WTC11 (cell line): ENCODE results near the gene CCDC93. TPM values are rescaled to one million over a fixed set of nuclear protein-coding genes. Genes with fewer than 3 reads are reported as not detected.

Experiments
- ATAC-seq: fragments of 200-7000 bp; cut with Tn5 transposase; 2 replicates; pipeline ENCODE4 v1.10.0; 2021; ENCODE audit warnings: mild to moderate bottlenecking, moderate library complexity
- CTCF ChIA-PET: fragments of 300-600 bp; sonication (Branson Sonifier 250); formaldehyde crosslinking; loops from one replicate; lab custom pipeline; 2021; ENCODE audit warnings: antibody characterized with exemption; lab: Charles Lee
- POLR2A ChIA-PET: fragments of 350-600 bp; sonication (Branson Sonifier 250); formaldehyde crosslinking; loops from one replicate; lab custom pipeline; 2021; ENCODE audit warnings: antibody characterized with exemption; lab: Charles Lee
- DNase-seq: peaks from one replicate; pipeline ENCODE4 v3.0.0; 2021; ENCODE audit warnings: low spot score
- H3K27ac Mint-ChIP-seq: 2 replicates; pipeline ENCODE4 v1.8.0; 2021; ENCODE audit warnings: mixed read lengths
- H3K27me3 Mint-ChIP-seq: 2 replicates; pipeline ENCODE4 v1.8.0; 2021; ENCODE audit warnings: low read depth, mild to moderate bottlenecking, moderate library complexity, mixed read lengths
- H3K36me3 Mint-ChIP-seq: 2 replicates; pipeline ENCODE4 v1.8.0; 2021; ENCODE audit warnings: mixed read lengths
- H3K4me1 Mint-ChIP-seq: 2 replicates; pipeline ENCODE4 v1.8.0; 2022; ENCODE audit warnings: mixed read lengths
- H3K4me3 Mint-ChIP-seq: 2 replicates; pipeline ENCODE4 v1.8.0; 2021; ENCODE audit warnings: mild to moderate bottlenecking, moderate library complexity, mixed read lengths
- H3K9me3 Mint-ChIP-seq: 2 replicates; pipeline ENCODE4 v1.8.0; 2021; ENCODE audit warnings: mixed read lengths
- ETV6 ChIP-seq: sonication (generic); formaldehyde crosslinking; IDR thresholded peaks from 2 replicates; pipeline ENCODE4 v1.8.1; 2022; ENCODE audit warnings: mild to moderate bottlenecking, missing genetic modification reagents
- MXD4 ChIP-seq: fragments of 250-450 bp; sonication (Bioruptor Pico); IDR thresholded peaks from 2 replicates; pipeline ENCODE4 v1.8.0; 2021; ENCODE audit warnings: mild to moderate bottlenecking, moderate library complexity, borderline replicate concordance
- NFATC4 ChIP-seq: fragments of 250-450 bp; sonication (Bioruptor Pico); IDR thresholded peaks from 2 replicates; pipeline ENCODE4 v1.9.0; 2021; ENCODE audit warnings: mild to moderate bottlenecking
- NFE2L1 ChIP-seq: sonication (generic); formaldehyde crosslinking; IDR thresholded peaks from 2 replicates; pipeline ENCODE4 v1.8.1; 2023; ENCODE audit warnings: missing genetic modification reagents
- NR3C1 ChIP-seq: sonication (generic); formaldehyde crosslinking; conservative IDR thresholded peaks from 2 replicates; pipeline ENCODE4 v1.8.1; 2023; ENCODE audit warnings: low read depth, mild to moderate bottlenecking, missing genetic modification reagents
- OVOL2 ChIP-seq: fragments of 250-450 bp; sonication (Bioruptor Pico); IDR thresholded peaks from 2 replicates; pipeline ENCODE4 v1.9.0; 2021; ENCODE audit warnings: mild to moderate bottlenecking, borderline replicate concordance
- SP1 ChIP-seq: sonication (generic); formaldehyde crosslinking; conservative IDR thresholded peaks from 2 replicates; pipeline ENCODE4 v1.8.1; 2022; ENCODE audit warnings: missing genetic modification reagents
- TEAD4 ChIP-seq: sonication (generic); formaldehyde crosslinking; IDR thresholded peaks from 2 replicates; pipeline ENCODE4 v1.8.0; 2022; ENCODE audit warnings: mild to moderate bottlenecking, missing genetic modification reagents
- ZNF121 ChIP-seq: sonication (generic); formaldehyde crosslinking; IDR thresholded peaks from 2 replicates; pipeline ENCODE4 v1.8.0; 2023; ENCODE audit warnings: missing genetic modification reagents
- ZNF232 ChIP-seq: sonication (generic); formaldehyde crosslinking; IDR thresholded peaks from 2 replicates; pipeline ENCODE4 v1.8.0; 2022; ENCODE audit warnings: mild to moderate bottlenecking, missing genetic modification reagents
- ZNF416 ChIP-seq: fragments of 250-450 bp; sonication (Bioruptor Pico); IDR thresholded peaks from 2 replicates; pipeline ENCODE4 v1.9.0; 2021; ENCODE audit warnings: mild to moderate bottlenecking, inconsistent platforms
- total RNA-seq: library from RNA; stranded (reverse); gene quantifications from 3 replicates; pipeline ENCODE4 v1.2.3, GENCODE V29; 2021
- TF ChIP-seq, protein P1 (sequence below): fragments of 250-450 bp; sonication (Bioruptor Pico); IDR thresholded peaks from 2 replicates; pipeline ENCODE4 v1.9.0; 2021; ENCODE audit warnings: moderate library complexity, mild to moderate bottlenecking, inconsistent platforms, borderline replicate concordance
- TF ChIP-seq, protein P2 (sequence below): sonication (generic); formaldehyde crosslinking; IDR thresholded peaks from 2 replicates; pipeline ENCODE4 v1.8.1; 2023; ENCODE audit warnings: mild to moderate bottlenecking, missing genetic modification reagents, moderate library complexity
- TF ChIP-seq, protein P3 (sequence below): sonication (generic); formaldehyde crosslinking; IDR thresholded peaks from 2 replicates; pipeline ENCODE4 v1.8.0; 2023; ENCODE audit warnings: mild to moderate bottlenecking, missing genetic modification reagents
- TF ChIP-seq, protein P4 (sequence below): sonication (generic); formaldehyde crosslinking; IDR thresholded peaks from 2 replicates; pipeline ENCODE4 v1.8.0; 2023; ENCODE audit warnings: missing genetic modification reagents
- TF ChIP-seq, protein P5 (sequence below): sonication (generic); formaldehyde crosslinking; conservative IDR thresholded peaks from 2 replicates; pipeline ENCODE4 v1.8.1; 2022; ENCODE audit warnings: mild to moderate bottlenecking, missing genetic modification reagents
- TF ChIP-seq, protein P6 (sequence below): sonication (generic); formaldehyde crosslinking; IDR thresholded peaks from 2 replicates; pipeline ENCODE4 v1.8.0; 2022; ENCODE audit warnings: mild to moderate bottlenecking, missing genetic modification reagents
- TF ChIP-seq, protein P7 (sequence below): sonication (generic); formaldehyde crosslinking; IDR thresholded peaks from 2 replicates; pipeline ENCODE4 v1.8.1; 2022; ENCODE audit warnings: missing genetic modification reagents, borderline replicate concordance

The CCDC93 gene
- total RNA-seq, 1 experiment from 2014 or later, result 16.9 TPM

DNA sequence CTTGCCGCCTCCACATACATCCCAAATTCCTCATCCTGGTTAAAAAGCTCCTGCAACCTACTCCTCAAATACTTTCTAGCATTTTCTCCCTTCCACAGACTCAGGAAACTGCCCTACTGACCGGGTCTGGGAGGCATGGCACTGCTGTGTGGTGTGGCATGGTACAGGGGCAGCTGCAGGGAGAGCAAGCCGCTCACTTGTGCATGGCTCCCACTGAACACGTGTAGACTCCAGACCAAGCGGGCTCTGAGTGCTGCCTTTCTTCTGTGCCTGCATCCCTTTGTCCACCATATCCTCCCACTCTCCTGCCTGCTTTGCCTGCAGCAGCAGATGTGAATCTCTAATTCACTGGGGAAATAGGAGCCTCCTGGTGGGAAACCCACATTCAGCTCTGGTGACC is 72.2 kb downstream of the CCDC93 start:
- H3K27ac Mint-ChIP-seq, result no peak overlapping the region
- no peak overlapping the region for H3K4me3 Mint-ChIP-seq
- ATAC-seq (no peak), DNase-seq (no peak)
- ChIA-PET POLR2A (no interaction called here), CTCF (interaction anchor here (1.6 kb wide), 1 partner anchor 62 kb away, joined by 3 read pairs; no protein-coding TSS in a partner anchor)
- H3K4me1 Mint-ChIP-seq, result no peaks in the 10 kb centered on the region
- TF ChIP-seq NFE2L1 (CRISPR knock-in tag), result no peak
- H3K9me3 Mint-ChIP-seq, result no peaks in the 10 kb centered on the region
- H3K36me3 Mint-ChIP-seq, result peaks cover 53% of the 10 kb centered on the region
- no peaks in the 10 kb centered on the region for H3K27me3 Mint-ChIP-seq

DNA sequence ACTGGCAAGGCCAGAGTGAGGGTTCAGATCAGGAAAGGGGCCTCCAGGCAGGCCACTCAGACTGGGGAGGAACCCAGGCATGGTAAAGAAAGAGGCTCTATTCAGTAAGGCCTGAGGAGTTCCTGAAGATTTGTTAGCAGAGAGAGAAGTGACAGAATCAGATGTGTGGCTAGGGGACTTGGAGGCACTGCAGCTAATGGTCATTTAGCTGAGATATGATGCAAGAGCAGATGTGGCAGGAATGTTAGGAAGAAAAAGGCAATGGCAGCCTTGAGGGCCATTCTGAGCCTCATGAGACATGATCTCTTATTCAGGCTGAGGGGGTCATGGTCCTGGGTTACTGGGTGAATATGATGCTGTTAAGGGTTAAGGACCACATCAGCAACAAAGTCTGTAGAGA is 73.4 kb downstream of the CCDC93 start:
- POLR2A ChIA-PET, result no interaction called here
- CTCF ChIA-PET, result interaction anchor here (1.6 kb wide), 1 partner anchor 63 kb away, joined by 3 read pairs; no protein-coding TSS in a partner anchor
- Mint-ChIP-seq H3K27ac (no peak overlapping the region), H3K4me1 (no peaks in the 10 kb centered on the region), H3K36me3 (peaks cover 51% of the 10 kb centered on the region), H3K27me3 (no peaks in the 10 kb centered on the region)
- DNase-seq (no peak), ATAC-seq (no peak)
- TF ChIP-seq TEAD4 (no peak), MXD4 (no peak), SP1 (CRISPR knock-in tag) (no peak), NR3C1 (CRISPR knock-in tag) (no peak), ZNF416 (no peak), ETV6 (CRISPR knock-in tag) (no peak), OVOL2 (CRISPR knock-in tag) (no peak), ZNF121 (CRISPR knock-in tag) (no peak), ZNF232 (CRISPR knock-in tag) (no peak), NFATC4 (CRISPR knock-in tag) (no peak)
- TF ChIP-seq, protein P1, sequence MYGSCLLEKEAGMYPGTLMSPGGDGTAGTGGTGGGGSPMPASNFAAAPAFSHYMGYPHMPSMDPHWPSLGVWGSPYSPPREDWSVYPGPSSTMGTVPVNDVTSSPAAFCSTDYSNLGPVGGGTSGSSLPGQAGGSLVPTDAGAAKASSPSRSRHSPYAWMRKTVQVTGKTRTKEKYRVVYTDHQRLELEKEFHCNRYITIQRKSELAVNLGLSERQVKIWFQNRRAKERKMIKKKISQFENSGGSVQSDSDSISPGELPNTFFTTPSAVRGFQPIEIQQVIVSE (CRISPR knock-in tag), result no peak
- TF ChIP-seq, protein P2, sequence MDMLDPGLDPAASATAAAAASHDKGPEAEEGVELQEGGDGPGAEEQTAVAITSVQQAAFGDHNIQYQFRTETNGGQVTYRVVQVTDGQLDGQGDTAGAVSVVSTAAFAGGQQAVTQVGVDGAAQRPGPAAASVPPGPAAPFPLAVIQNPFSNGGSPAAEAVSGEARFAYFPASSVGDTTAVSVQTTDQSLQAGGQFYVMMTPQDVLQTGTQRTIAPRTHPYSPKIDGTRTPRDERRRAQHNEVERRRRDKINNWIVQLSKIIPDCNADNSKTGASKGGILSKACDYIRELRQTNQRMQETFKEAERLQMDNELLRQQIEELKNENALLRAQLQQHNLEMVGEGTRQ, result no peak
- TF ChIP-seq, protein P3, sequence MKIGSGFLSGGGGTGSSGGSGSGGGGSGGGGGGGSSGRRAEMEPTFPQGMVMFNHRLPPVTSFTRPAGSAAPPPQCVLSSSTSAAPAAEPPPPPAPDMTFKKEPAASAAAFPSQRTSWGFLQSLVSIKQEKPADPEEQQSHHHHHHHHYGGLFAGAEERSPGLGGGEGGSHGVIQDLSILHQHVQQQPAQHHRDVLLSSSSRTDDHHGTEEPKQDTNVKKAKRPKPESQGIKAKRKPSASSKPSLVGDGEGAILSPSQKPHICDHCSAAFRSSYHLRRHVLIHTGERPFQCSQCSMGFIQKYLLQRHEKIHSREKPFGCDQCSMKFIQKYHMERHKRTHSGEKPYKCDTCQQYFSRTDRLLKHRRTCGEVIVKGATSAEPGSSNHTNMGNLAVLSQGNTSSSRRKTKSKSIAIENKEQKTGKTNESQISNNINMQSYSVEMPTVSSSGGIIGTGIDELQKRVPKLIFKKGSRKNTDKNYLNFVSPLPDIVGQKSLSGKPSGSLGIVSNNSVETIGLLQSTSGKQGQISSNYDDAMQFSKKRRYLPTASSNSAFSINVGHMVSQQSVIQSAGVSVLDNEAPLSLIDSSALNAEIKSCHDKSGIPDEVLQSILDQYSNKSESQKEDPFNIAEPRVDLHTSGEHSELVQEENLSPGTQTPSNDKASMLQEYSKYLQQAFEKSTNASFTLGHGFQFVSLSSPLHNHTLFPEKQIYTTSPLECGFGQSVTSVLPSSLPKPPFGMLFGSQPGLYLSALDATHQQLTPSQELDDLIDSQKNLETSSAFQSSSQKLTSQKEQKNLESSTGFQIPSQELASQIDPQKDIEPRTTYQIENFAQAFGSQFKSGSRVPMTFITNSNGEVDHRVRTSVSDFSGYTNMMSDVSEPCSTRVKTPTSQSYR, result no peak
- TF ChIP-seq, protein P4, sequence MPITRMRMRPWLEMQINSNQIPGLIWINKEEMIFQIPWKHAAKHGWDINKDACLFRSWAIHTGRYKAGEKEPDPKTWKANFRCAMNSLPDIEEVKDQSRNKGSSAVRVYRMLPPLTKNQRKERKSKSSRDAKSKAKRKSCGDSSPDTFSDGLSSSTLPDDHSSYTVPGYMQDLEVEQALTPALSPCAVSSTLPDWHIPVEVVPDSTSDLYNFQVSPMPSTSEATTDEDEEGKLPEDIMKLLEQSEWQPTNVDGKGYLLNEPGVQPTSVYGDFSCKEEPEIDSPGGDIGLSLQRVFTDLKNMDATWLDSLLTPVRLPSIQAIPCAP (CRISPR knock-in tag), result no peak
- TF ChIP-seq, protein P5, sequence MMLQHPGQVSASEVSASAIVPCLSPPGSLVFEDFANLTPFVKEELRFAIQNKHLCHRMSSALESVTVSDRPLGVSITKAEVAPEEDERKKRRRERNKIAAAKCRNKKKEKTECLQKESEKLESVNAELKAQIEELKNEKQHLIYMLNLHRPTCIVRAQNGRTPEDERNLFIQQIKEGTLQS (CRISPR knock-in tag), result no peak
- TF ChIP-seq, protein P6, sequence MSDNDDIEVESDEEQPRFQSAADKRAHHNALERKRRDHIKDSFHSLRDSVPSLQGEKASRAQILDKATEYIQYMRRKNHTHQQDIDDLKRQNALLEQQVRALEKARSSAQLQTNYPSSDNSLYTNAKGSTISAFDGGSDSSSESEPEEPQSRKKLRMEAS (CRISPR knock-in tag), result no peak
- TF ChIP-seq, all 79 proteins: peak for 0
- H3K4me3 Mint-ChIP-seq, result no peak overlapping the region
- no peaks in the 10 kb centered on the region for H3K9me3 Mint-ChIP-seq

DNA sequence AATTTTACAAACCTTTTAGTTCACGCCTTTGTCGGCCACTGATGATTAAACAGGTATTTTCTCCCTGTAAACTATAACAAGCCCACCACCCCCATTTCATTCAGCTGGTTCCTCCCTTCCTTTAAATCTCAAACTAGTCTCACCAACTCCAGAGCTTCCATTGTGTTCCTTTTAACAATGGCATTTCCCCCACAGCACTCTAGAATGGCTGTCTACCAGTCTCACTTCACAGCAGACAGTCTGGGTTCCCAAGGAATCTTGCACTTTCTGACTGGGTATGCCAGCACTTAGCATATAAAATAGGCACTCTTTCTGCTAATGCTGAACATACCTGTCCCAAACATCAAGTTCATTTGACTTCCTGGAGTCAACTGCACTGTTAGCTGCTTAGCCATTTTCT is 75.3 kb downstream of the CCDC93 start:
- peaks cover 51% of the 10 kb centered on the region for H3K36me3 Mint-ChIP-seq
- no peak overlapping the region for H3K4me3 Mint-ChIP-seq
- CTCF ChIA-PET, result interaction anchor here (1.4 kb wide), 1 partner anchor 65 kb away, joined by 6 read pairs; no protein-coding TSS in a partner anchor
- peaks cover 6% of the 10 kb centered on the region; the same call in 1 of the 2 replicates for H3K4me1 Mint-ChIP-seq
- ATAC-seq, result no peak
- DNase-seq, result no peak
- POLR2A ChIA-PET, result no interaction called here
- H3K9me3 Mint-ChIP-seq, result no peaks in the 10 kb centered on the region
- H3K27ac Mint-ChIP-seq, result no peak overlapping the region
- H3K27me3 Mint-ChIP-seq, result no peaks in the 10 kb centered on the region
- no peak for TF ChIP-seq OVOL2 (CRISPR knock-in tag)
- TF ChIP-seq, protein P3, result no peak
- TF ChIP-seq, protein P7, sequence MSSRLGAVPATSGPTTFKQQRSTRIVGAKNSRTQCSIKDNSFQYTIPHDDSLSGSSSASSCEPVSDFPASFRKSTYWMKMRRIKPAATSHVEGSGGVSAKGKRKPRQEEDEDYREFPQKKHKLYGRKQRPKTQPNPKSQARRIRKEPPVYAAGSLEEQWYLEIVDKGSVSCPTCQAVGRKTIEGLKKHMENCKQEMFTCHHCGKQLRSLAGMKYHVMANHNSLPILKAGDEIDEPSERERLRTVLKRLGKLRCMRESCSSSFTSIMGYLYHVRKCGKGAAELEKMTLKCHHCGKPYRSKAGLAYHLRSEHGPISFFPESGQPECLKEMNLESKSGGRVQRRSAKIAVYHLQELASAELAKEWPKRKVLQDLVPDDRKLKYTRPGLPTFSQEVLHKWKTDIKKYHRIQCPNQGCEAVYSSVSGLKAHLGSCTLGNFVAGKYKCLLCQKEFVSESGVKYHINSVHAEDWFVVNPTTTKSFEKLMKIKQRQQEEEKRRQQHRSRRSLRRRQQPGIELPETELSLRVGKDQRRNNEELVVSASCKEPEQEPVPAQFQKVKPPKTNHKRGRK (CRISPR knock-in tag), result no peak
- TF ChIP-seq, protein P2, result no peak
